Prostate gland (tissue), 2 donors: ENCODE measurements around the gene FBXO5. TPM values are rescaled to one million over a fixed set of nuclear protein-coding genes. Genes with fewer than 3 reads are reported as not detected.
"Not testable (repeated sequence)": the region's sequence is repeated elsewhere in the genome, so short reads cannot be mapped to it uniquely, and the experiment has no call there.

Experiments
- DNase-seq: peaks from one replicate; pipeline ENCODE4 v3.0.0-alpha.2; 2019; ENCODE audit warnings: low spot score
- H3K27ac ChIP-seq, 2 donors: fragments of 200-600 bp; sonication (generic); 2 replicates each; pipeline ENCODE4 v1.5.1; 2017 to 2019
- H3K27me3 ChIP-seq: fragments of 200-600 bp; sonication (generic); replicated peaks from 2 replicates; pipeline ENCODE4 v1.5.1; 2019; ENCODE audit not compliant: insufficient read depth
- H3K36me3 ChIP-seq, 2 donors: fragments of 200-600 bp; sonication (generic); 1 replicate in 1 of 2; 2 replicates in 1 of 2; pipeline versions ENCODE4 v1.5.1 to v1.8.1; 2017 to 2019
- H3K4me1 ChIP-seq: fragments of 200-600 bp; sonication (generic); replicated peaks from 2 replicates; pipeline ENCODE4 v1.5.1; 2019
- H3K4me3 ChIP-seq, 2 donors: fragments of 200-600 bp; sonication (generic); 2 replicates each; pipeline ENCODE4 v1.5.1; 2017 to 2019
- H3K9me3 ChIP-seq: fragments of 200-600 bp; sonication (generic); 2 replicates; pipeline ENCODE4 v1.5.1; 2017
- POLR2A ChIP-seq: fragments of 450-650 bp; IDR thresholded peaks from one replicate; pipeline ENCODE4 v1.6.1; 2016; ENCODE audit warnings: antibody characterized with exemption, mild to moderate bottlenecking
- POLR2AphosphoS5 ChIP-seq: sonication (generic); formaldehyde crosslinking; IDR thresholded peaks from one replicate; pipeline ENCODE4 v1.6.1; 2017; ENCODE audit warnings: antibody characterized with exemption
- WGBS: methylation state at CpG from one replicate; pipeline ENCODE4 v1.1.5; 2018; 5-methylcytosine and 5-hydroxymethylcytosine counted together
- intact Hi-C: fragments of 100-400 bp; cut with DNase I; formaldehyde crosslinking; loops from one replicate; pipeline ENCODE4 v1.14.2; 2022
- total RNA-seq, 2 donors: library from RNA; depleted of rRNA; stranded (reverse); fragments of >200 nt; gene quantifications; one replicate each; pipeline ENCODE4 v1.1.0, GENCODE V29; 2016
- TF ChIP-seq, protein P1 (sequence below), 4 experiments: fragments of 200-600 bp in 2 of 4; fragments of 450-650 bp in 2 of 4; sonication (generic) in 2 of 4; IDR thresholded peaks; 1 replicate in 3 of 4; 2 replicates in 1 of 4; pipeline ENCODE4 v1.5.1; 2016 to 2019; ENCODE audit warnings: antibody characterized with exemption in 4 of 4, mild to moderate bottlenecking in 2 of 4, moderate library complexity in 2 of 4

FBXO5 gene
- total RNA-seq, 2 donors from 2014 or later = 3.0 to 5.2 TPM

- H3K36me3 ChIP-seq = no peaks in the 10 kb centered on the region
- H3K27ac ChIP-seq = no peak overlapping the region
- no peaks in the 10 kb centered on the region for H3K9me3 ChIP-seq
- 84% methylated on average over 1 of the region's 1 CpG for WGBS
- TF ChIP-seq, protein P1, sequence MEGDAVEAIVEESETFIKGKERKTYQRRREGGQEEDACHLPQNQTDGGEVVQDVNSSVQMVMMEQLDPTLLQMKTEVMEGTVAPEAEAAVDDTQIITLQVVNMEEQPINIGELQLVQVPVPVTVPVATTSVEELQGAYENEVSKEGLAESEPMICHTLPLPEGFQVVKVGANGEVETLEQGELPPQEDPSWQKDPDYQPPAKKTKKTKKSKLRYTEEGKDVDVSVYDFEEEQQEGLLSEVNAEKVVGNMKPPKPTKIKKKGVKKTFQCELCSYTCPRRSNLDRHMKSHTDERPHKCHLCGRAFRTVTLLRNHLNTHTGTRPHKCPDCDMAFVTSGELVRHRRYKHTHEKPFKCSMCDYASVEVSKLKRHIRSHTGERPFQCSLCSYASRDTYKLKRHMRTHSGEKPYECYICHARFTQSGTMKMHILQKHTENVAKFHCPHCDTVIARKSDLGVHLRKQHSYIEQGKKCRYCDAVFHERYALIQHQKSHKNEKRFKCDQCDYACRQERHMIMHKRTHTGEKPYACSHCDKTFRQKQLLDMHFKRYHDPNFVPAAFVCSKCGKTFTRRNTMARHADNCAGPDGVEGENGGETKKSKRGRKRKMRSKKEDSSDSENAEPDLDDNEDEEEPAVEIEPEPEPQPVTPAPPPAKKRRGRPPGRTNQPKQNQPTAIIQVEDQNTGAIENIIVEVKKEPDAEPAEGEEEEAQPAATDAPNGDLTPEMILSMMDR (IDR thresholded peaks at IDR 0.05) = no peak
- TF ChIP-seq POLR2A (no peak), POLR2AphosphoS5 (no peak)
- no peak overlapping the region for H3K4me3 ChIP-seq
- no peaks in the 10 kb centered on the region for H3K4me1 ChIP-seq
- no peaks in the 10 kb centered on the region for H3K27me3 ChIP-seq
- no peak for DNase-seq
- intact Hi-C loops = no loop called here
These were observed 6.1 kb downstream of the FBXO5 start for GRCh38 chr6:152976749-152977148.

DNA sequence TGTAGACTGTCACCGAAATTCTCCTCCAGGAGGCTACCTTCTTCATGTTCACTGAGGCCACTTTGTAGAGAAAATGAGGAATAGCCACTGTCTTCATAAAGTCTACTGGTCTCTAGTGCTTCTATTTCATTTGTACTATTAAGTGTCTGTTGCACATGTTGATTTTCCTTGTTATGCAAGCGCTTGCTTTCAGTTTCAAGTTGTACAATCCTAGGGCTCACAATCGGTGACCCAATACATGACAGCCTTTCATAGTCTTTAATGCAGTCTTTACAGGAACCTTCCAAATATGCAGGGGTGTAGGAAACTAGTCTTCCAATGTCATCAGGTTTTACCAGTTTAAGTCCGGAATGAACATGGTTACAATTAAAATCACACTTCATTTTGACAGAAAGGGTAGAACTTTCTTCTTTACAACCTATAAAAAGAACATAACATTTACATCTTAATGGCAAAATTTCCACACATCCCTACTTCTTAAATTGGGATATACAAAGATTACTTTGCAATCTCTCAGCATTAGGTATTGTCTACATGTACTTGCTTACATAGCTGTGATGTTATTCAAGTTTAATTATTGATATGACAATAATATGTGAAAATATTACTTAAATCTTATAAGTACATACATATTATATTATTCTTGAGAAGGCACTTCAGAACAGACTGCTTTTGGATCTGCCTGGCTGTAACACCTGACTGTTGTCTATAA lies 7.5 kb downstream of the FBXO5 start:
- no peaks in the 10 kb centered on the region for H3K9me3 ChIP-seq
- no peak overlapping the region for H3K4me3 ChIP-seq
- no peaks in the 10 kb centered on the region for H3K36me3 ChIP-seq
- no peak overlapping the region for H3K27ac ChIP-seq
- DNase-seq = no peak
- intact Hi-C loops = no loop called here
- no peaks in the 10 kb centered on the region for H3K27me3 ChIP-seq
- no peaks in the 10 kb centered on the region for H3K4me1 ChIP-seq
- no peak for TF ChIP-seq POLR2AphosphoS5
- TF ChIP-seq, protein P1 (IDR thresholded peaks at IDR 0.05) = no peak
- no peak for TF ChIP-seq POLR2A
- 84% methylated on average over 4 of the region's 4 CpGs for WGBS

GRCh38 chr6:152973916-152974315 lies 8.9 kb downstream of the FBXO5 start:
- H3K4me1 ChIP-seq = no peaks in the 10 kb centered on the region
- no peaks in the 10 kb centered on the region for H3K36me3 ChIP-seq
- DNase-seq = no peak
- WGBS = 100% methylated on average over 1 of the region's 1 CpG
- TF ChIP-seq POLR2A (no peak), POLR2AphosphoS5 (no peak)
- TF ChIP-seq, protein P1 (IDR thresholded peaks at IDR 0.05) = no peak
- no peaks in the 10 kb centered on the region for H3K27me3 ChIP-seq
- no peaks in the 10 kb centered on the region for H3K9me3 ChIP-seq
- intact Hi-C loops = no loop called here
- H3K4me3 ChIP-seq = no peak overlapping the region
- H3K27ac ChIP-seq = no peak overlapping the region

GRCh38 chr6:152969688-152970418 lies 13.0 kb downstream of the FBXO5 start:
- no peaks in the 10 kb centered on the region for H3K9me3 ChIP-seq
- H3K36me3 ChIP-seq = no peaks in the 10 kb centered on the region
- H3K27me3 ChIP-seq = no peaks in the 10 kb centered on the region
- H3K4me3 ChIP-seq = no peak overlapping the region
- no peak overlapping the region for H3K27ac ChIP-seq
- 97% methylated on average over 6 of the region's 6 CpGs for WGBS
- no peak for TF ChIP-seq POLR2AphosphoS5
- TF ChIP-seq, protein P1 (IDR thresholded peaks at IDR 0.05) = no peak
- no peak for TF ChIP-seq POLR2A
- intact Hi-C loops = no loop called here
- no peak for DNase-seq
- no peaks in the 10 kb centered on the region for H3K4me1 ChIP-seq

DNA sequence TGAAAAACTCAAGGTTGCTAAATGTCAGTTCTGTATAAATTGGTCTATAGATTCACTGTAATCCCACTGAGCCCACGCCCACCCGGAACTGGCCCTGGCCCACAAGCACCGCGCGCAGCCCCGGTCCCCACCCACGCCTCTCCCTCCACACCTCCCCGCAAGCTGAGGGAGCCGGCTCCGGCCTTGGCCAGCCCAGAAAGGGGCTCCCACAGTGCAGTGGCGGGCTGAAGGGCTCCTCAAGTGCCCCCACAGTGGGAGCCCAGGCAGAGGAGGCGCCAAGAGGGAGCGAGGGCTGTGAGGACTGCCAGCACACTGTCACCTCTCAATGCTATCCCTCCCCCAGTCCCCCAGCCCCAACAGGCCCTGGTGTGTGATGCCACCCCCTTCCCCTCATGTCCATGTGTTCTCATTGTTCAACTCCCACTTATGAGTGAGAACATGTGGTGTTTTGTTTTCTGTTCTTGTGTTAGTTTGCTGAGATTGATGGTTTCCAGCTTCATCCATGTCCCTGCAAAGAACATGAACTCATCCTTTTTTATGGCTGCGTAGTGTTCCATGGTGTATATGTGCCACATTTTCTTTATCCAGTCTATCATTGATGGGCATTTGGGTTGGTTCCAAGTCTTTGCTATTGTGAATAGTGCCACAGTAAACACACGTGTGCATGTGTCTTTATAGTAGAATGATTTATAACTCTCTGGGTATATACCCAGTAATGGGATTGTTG lies 16.5 kb downstream of the FBXO5 start:
- WGBS = 94% methylated on average over 15 of the region's 15 CpGs
- DNase-seq, H3K9me3 ChIP-seq, H3K36me3 ChIP-seq, H3K4me3 ChIP-seq, H3K27me3 ChIP-seq, intact Hi-C loops, H3K27ac ChIP-seq, H3K4me1 ChIP-seq: not testable (repeated sequence)
